GOT3 (cell line): Measurements from ENCODE around the gene GLOD4.
"Not testable (repeated sequence)": the region's sequence is repeated elsewhere in the genome, so short reads cannot be mapped to it uniquely, and the experiment has no call there.

Experiments used
- DNase-seq: peaks from one replicate; lab custom pipeline; 2025; ENCODE audit warnings: mixed read lengths; lab: John Stamatoyannopoulos, UW

GLOD4 gene, protein sequence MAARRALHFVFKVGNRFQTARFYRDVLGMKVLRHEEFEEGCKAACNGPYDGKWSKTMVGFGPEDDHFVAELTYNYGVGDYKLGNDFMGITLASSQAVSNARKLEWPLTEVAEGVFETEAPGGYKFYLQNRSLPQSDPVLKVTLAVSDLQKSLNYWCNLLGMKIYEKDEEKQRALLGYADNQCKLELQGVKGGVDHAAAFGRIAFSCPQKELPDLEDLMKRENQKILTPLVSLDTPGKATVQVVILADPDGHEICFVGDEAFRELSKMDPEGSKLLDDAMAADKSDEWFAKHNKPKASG

DNA sequence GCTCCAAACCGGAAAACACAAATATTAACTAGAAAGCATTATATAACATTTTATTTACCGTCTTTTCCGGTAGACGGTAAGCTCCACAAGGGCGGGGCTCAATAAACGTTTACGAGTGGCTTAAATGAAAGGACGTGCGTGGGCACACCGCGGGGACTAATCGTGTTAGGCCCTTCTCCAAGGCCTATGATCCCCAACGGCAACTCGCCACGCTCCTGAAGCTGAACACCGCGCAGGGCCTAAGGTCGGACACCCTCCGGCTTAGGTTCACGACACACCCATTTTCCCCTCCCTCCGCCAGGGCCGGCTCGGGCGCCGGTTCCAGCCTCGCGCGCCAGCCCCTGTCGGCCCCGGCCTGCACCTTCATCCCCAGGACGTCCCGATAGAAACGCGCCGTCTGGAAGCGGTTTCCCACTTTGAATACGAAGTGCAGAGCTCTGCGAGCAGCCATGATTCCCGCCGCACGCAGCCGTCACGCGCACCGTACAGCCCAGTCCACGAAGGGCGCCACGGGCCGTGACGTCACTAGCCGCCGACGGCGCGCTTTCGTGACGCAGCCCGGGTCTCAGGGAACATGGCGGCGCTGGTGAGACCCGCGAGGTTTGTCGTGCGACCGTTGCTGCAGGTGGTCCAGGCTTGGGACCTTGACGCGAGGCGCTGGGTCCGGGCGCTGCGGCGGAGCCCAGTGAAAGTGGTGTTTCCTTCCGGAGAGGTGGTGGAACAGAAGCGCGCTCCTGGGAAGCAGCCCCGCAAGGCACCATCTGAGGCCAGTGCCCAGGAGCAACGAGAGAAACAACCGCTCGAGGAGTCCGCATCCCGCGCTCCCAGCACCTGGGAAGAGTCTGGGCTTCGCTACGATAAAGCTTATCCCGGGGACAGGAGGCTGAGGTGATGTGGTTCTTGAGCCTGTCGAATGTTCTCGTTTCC, at the start of gene GLOD4, which contains the start of gene MRM3:
Gene GLOD4, minus strand, starts transcription at position 476 of the 927 bp plus-strand sequence. Its CDS starts 25 bp downstream, at position 451.
Gene MRM3, plus strand, starts transcription at position 549 of the 927 bp plus-strand sequence. Its CDS starts 26 bp downstream, at position 575.
- DNase-seq: peak; percentile 69

DNA sequence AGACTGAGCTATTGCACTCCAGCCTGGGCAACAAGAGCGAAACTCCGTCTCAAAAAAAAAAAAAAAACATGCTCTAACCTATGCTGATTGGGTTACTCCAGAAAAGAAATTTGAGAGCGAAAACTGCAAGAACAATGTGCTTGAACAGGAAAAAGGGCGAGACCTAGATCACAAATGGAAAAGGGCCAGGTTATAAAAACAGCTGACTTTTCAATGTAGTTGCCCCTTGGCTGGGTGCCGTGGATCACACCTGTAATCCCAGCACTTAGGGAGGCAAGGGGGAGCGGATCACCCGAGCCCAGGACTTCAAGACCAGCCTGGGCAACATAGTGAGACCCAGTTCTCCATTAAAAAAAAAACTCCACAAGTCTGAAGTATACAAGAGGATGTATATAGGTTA, 48.9 kb upstream of the GLOD4 start:
- no peak for DNase-seq

DNA sequence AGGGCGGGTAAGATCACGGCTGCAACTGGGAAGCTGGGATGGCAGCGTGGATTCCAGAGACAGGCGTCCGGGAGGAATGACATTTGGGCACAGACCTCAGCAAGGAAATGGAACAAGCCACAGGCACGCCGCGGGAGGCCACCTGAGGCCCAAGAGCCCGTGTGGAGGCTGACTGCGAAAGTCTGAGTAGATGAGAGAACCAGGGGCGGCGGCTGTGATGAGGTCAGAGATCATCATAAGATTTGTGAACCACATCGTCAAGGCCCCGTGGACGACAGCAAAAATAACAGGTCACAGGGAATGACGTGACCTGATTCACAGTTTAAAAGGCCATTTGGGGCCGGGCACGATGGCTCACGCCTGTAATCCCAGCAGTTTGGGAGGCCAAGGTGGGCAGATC, 48.3 kb upstream of the GLOD4 start:
- no peak for DNase-seq

DNA sequence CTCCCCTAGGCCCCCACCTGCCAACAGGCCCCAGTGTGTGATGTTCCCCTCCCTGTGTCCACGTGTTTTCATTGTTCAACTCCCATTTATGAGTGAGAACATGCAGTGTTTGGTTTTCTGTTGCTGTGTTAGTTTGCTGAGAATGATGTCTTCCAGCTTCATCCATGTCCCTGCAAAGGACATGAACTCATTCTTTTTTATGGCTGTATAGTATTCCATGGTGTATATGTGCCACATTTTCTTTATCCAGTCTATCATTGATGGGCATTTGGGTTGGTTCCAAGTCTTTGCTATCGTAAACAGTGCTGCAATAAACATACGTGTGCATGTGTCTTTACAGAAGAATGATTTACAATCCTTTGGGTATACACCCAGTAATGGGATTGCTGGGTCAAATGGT, 47.5 kb upstream of the GLOD4 start:
- DNase-seq: not testable (repeated sequence)

DNA sequence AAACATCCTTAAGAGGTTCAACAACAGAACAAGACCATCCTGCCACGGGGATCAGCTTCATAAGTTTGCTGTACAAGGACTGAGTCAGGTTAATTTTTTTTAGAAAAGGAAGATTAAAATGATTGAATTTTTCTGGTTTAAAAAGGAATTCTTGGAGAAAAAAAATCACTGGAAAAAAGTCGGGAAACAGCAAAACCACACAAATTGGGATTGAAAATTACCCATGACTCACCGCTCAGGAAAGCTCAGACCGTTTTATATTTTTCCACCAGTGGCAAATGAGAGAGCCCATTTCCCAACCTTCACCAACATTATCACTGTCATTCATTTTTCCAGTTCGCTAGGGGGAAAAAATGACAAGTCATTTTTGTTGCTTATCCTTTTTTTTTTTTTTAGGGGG, 46.7 kb upstream of the GLOD4 start:
- no peak for DNase-seq

DNA sequence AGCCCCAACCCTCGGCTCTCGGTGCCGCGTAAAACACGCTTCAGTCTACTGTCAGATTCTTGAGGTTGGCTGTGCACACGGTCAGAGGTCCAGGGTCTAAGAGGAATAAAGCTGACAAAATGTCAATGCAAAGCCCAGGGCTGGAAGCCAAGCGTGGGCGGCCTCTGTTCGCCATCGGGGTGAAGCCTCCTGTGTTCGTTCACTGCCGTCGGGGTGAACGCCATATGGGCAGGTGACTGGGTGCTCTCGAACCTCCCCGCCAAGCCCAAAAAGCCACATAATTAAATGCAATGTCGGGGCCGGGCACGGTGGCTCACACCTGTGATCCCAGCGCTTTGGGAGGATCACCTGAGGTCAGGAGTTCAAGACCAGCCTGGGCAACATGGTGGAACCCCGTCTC, 44.7 kb upstream of the GLOD4 start:
- DNase-seq: no peak

DNA sequence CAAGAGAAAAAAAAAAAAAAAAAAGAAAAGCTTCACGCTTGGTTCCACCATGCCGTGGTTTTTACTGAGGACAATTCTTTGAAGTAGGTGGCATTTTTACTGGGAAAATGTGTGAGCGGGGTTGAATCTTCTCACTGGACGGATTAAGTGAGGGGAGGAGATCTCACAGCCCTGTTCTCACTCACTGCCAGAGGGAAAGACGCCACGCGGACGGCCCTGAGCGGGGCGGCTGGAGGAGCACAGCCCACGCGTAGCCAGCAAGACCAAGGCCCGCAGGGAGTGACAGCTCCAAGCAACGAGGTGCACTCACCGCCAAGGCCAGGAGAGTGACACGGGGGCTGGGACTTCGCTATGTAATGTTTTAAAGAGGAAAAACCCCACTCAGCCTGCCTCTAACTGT, 43.1 kb upstream of the GLOD4 start:
- no peak for DNase-seq

DNA sequence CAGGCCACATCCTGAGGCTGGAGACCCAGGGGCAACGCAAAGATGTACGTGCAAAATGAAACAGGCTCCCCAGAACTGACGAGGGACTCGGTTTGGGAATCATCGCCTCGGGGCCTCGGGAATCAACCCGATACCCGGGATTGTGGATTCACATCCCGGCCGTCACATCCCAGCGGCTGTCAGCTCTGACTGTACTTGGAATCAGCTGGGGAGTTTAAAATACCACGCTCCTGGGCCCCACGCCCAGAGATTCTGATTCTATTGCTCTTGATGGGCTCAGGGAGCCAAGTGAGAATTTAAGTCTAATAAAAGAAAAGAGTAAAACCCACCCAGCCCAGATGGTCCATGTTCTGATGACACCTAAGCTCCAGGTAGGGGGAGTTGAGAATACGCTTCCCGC, 42.3 kb upstream of the GLOD4 start:
- DNase-seq: no peak

DNA sequence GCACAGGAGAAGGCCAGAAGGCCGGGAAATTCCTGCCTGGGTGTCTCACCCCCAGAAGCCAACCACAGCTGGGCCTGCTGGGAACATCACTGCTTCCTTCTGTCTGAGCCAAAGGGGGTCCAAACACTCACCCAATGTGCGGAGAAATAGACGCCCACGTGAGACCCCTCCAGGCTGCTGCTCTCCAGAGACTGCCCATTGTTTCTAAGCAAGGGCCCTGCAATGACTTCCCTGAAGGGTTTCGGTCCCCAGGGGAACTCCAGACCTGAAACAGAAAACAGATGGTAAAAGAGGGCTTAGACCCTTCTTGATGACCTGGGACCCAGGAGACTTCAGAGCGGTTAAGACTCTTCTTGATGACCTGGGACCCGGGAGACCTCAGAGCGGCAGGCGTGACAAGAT, 41.4 kb upstream of the GLOD4 start:
- DNase-seq: no peak

DNA sequence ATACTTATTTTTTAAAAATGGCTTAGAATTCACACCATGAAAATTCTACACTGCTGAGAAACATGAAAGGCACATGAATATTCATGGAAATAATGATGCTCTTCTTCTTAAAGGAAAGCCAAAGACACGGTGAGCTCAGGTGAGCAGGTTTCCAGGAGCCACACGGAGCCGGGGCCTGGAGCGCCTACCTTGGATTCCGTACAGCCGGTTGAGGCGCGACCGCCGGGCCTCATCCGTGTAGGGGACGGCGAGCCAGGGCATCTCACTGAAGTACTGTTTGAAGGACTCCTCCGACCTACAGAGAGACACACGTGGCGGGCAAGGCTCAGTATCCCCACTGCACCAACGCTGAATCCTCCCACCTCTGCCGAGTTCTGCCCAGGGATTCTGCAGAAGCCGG, 37.2 kb upstream of the GLOD4 start:
- no peak for DNase-seq

DNA sequence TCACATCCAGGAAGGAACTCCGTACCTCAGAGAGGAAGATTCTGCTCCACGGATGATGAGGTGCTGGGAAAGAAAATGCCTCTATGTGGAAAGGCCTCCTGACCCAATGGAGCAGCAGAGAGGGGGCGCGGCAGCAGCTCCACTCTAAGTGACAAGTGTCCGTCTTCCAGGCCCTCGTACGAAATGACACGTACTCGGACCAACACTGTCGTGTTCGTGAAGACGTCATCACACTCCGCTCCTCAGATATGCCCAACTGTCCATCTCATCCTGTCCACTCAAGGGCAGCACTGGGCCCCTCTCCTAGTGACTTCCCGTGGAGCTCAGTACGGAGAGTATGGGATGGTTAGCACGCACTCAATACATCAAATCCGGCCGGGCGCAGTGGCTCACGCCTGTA, 32.3 kb upstream of the GLOD4 start:
- no peak for DNase-seq

DNA sequence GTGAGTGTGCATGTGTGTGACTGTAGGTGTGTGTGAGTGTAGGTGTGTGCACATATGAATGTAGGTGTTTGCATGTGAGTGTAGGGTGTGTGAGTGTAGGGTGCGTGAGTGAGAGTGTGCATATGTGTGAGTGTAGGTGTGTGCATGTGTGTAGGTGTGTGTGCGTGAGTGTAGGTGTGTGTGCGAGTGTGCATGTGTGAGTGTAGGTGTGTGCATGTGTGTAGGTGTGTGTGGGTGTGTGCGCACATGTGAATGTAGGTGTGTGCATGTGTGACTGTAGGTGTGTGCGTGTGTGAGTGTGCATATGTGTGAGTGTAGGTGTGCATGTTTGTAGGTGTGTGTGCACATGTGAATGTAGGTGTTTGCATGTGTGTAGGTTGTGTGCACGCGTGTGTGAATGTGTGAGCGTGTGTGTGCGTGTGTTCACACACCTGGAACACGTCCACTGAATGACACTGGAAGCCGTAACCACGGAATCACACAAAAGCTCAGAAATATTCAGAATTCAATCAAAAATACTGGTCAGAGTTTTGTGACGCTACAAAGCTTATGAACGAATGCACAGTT, 30.6 kb upstream of the GLOD4 start:
- no peak for DNase-seq

DNA sequence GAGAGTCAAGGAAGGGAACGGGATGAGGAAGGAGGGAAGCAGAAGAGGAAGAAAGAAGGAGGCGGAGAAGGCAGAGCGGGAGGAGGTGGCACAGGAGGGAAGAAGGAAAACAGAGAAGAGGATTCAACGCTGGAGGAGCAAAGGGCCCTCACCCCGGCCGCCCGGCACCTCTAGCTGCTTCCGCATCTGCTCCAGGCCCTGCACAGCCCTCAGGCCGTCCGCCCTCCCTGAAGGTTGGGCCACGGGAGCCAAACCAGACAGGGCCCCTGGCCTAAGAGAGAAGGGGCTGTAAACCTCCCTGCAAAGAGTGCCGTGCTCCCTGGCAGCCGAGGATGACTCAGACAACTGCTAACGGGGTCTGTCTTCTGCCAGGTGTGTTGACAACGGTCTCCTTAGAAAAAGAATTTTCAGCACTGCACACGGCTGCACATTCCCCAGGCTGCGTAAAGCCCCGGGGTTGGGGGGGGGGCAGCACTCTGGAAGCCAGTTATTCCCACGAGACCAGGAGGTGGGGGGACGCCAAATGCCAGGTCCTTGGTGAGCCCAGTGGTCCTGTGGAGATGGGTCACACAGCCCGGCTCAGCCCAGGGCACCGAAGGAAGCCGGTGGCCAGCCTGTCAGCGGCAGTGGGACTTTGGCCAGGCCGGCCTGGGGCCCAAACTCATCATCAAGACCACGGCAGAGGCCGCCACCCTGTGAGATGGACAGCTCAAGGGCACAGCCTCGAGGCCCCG, 29.1 kb upstream of the GLOD4 start:
- no peak for DNase-seq

DNA sequence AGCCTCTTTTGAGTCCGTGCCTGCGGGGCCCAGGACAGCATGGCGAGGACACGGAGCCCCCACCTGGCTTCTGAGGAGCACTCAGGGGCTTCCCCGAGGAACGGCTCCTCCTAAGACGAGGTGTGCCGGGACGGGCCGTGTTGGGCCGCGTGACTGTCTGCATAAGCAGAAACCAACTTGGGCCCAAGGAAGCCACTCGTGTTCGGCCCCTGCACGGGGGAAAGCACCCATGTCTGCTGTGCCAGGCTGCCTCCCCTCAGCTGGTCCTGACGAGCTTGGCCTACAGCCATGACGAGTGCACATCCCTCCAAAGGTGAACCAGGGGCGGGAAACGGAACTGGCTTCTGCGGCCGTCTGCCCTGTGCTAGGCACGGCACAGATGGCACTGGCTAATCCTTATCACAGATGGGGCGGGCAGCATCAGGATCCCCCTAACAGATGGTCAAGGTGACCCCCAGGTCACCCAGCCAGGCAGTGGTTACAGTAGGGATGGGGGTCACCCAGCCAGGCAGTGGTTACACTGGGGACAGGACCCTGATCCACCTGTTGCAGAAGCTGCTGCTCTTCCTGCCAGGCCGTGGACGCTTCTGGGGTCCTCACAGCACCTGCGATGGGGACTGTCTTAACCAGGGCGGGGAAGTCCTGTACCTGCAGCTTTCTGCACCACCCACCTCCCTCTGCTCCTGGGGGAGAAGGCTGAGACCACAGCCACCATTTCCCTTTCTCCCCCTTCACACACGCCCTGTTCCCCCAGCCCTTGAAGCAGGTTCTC, 25.6 kb upstream of the GLOD4 start:
- DNase-seq: no peak

DNA sequence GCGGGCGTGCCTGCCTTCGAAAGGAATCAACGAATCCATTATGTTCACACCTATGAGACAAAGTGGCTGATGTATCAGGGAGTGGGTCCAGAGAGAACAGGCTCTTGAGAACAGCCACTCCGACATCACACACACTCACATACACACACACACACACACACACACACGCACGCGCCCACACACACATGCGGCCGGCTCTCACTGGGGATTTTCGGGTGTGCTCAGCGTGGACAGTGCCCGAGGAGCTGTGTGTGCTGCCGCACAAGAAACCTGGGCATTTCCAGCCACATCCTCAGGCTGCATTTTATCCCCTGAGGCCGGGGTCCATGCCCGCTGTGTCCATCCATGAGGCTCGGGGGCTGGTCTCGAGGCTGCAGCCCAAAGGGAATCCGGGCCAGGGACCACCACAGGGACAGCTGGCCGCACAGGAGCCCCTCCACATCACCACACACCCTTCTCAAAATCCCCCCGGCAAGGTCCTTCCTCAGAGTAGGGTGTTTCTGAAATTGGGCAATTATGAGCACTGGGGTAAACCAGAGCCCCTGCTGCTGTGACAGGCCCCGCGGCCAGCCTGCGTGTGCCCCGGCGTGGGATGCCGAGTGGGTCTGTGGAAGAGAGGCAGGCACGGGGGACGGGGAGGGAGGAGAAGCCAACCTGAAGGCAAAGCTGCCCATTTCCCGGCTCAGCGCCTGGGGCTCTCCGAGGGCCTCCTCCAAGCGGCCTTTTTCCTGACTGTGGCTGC, 24.9 kb upstream of the GLOD4 start:
- DNase-seq: no peak

DNA sequence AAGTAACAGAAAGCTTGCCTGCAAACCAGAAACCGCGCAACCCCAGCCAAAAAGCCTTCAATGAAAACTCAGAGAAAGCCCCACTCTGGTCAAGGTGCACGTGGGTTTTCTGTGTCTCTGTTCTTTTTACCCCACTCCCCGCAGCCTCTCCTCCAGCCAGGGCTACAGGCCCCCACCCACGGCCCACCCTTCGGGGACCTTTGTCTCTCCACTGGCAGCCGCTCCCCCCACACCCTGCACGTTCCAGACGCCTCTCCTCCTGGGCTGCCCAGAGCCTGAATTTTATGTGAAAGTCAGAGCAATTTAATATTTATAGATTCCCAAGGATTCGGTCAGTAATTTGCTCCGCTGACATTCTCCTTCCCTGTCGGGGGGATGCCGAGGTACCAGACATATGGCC, 24.3 kb upstream of the GLOD4 start:
- no peak for DNase-seq

DNA sequence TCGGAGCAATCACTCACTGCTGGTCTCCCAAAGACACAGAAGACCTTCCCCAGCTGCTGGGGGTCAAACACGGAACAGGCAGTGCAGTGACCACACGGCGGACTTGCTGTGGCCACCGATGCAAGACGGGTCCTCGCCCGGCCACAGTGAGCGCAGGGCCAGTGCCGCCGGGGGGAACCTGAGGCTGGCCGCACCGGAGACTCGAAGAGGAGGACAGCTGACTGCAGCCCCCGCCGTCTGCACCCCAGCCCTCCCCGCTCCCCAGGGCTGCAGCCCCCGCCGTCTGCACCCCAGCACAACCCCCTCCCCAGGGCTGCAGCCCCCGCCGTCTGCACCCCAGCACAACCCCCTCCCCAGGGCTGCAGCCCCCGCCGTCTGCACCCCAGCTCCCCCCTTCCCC, 23.8 kb upstream of the GLOD4 start:
- DNase-seq: not testable (repeated sequence)

DNA sequence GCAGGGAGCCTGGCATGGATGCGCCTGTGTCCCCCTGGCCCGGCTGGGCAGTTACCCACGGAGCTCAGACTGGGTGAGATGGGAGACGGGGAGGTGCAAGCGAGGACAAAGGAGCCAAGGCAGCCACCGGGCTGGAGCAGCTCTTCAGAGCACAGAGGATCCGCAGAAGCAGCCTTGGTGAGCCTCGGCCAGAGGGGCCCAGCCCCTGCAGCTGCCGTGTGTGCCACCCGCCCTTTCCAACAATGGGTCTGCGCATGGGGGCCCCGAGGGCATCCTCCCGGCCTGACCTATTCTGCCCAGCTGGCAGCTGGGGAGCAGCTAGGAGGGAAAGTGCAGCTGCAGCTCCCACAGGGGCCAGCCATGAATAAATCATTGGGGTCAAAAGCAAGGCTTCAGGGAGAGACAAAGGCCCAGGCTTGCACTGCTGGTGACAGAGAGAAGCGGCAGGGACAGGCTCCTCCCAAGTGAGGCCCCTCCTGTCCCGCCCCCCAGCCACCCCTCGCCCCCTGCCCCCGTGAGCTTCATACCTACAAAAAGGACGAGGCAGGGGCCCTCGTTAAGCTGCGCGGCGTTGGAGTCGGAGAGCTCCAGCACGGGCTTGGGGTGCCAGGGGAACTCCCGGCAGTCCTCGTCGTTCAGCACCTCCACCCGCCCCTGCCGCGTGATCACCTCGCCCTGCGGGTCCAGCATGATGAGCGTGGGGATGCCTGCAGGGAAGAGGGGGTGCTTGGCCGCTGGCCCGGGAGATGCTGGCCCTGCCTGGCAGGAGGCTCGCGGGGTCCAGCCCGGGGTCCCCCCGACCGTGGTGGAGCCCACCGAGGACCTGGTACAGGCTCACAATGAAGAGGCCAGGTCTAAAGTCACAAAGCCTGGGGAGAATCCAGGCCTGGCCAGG, 22.7 kb upstream of the GLOD4 start:
- DNase-seq: no peak
